Stimulated activated CD4-positive, alpha-beta T cell treated with anti-CD3 and anti-CD28 coated beads, TNF-alpha, amount 100 ng/mL, for 24 hours (primary cell): ENCODE data around the gene GNG13.
"Not testable (repeated sequence)": the region's sequence is repeated elsewhere in the genome, so short reads cannot be mapped to it uniquely, and the experiment has no call there.

Source experiments
- DNase-seq, 3 experiments: peaks; one replicate each; pipeline ENCODE4 v3.0.0-alpha.2; 2020; ENCODE audit warnings: low read depth in 3 of 3

The GNG13 gene

DNA sequence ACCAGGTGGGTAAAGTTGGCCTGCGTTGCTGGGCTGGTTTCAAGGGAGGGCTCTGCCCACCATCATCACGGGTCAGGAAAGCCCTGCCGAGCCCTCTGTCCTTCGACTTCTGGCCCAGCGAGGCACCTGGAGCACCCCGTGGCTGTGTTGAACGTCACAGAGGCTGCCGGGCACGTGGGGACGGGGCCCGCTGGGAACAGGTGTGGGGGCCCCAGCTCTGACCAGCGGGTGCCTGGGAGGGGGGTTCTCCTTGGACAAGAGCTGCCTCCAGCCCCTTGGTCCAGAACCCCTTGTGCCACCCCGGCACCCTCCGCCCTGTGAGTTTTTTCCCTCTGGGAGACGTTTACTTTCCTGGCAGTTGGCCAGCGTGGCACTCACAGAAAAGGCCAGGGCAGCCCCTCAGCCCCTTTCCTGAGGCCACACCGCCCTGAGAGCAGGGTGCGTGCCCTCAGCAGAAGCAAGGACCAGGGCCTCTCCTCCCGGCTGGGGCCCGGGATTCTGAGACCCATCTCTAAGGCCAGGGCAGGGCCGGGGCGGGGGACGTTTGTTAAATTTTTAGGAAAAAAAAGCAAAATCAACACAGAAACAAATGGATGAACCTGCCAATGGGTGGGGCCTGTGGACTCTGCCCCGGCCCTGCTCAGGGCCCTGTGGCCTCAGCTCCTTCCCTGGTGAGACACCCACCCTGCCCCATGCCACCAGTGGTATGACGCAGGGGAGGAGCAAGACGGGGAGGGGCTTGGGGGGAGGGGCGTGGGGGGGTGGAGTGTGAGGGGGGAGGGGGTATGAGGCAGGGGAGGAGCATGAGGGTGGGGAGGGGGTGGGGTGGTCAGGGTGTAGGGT lies 31.3 kb upstream of the GNG13 start:
- DNase-seq: no peak

GRCh38 chr16:830871-831570 lies 30.5 kb upstream of the GNG13 start:
- no peak for DNase-seq

DNA sequence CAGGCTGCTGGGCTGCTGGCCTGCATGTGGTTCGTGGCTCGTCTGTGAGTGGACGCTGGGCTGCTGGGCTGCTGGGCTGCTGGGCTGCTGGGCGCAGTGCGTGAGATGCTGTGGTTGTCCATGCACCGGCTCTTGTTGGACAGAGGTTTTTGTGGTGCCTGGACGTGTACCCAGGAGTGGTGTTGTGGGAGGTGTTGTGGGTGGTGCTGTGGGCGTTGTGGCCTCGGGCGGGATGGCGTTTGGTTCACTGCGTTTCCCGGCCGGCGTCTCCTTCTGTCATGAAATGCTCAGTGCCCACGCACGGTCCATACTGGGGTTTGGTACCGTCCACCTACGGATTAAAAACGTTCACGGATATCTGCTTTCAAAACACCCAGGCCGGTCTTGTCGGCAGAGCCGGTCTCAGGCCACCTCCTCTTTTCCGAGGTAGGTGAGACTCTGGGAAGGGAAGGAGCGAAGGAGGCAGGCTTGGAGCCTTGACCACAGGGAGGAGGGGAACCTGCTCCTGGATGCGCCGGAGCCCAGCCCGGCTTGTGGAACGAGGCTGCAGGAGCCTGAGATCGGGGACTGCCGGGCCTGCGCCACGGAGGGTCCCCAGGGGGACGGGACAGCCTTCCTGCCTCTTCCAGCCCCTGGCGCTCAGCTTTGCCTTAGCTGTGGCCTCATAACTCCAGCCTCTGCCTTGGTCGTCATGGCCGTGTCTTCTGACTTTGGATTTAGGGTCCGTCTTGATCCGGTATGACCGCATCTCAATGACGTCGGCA lies 29.8 kb upstream of the GNG13 start:
- DNase-seq: no peak

GRCh38 chr16:828891-829290 lies 28.4 kb upstream of the GNG13 start:
- no peak for DNase-seq

DNA sequence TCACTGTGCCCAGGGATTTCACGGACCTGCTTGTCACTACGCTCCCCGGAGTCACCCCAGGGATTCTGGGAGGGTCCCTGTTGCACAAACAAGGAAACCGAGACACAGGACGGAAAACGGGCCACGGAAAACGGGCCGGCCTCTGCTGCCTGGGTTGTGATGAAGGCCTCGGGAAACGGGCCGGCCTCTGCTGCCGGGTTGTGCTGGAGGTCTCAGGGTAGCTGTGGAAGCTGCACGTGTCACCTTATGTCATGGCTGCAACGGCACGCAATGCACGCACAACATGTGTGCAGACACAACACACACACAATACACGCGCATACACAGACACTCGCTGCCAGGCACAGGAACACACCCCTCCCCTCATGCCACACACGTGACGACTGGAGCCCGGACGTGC lies 27.0 kb upstream of the GNG13 start:
- DNase-seq: no peak

- no peak for DNase-seq
Measured at GRCh38 chr16:825341-826061, 25.0 kb upstream of the GNG13 start.

DNA sequence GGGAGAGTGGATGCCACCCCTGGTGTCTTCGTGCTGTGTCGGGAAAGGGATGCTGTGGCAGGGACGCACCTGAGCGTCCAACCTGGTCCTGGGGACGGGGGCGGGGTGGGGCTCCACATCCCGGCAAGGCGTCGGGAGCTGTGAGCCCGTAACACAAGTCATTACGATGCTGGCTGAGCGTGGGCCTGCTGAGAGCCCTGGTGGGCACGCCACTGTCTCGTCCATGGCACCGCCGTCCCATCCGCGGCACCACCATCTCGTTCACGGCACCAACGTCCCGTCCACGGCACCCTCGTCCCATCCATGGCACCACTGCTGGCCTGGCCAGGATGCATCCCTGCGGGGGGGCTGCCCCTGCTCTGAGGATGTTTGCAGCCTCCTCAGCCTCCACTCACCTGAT lies 24.1 kb upstream of the GNG13 start:
- DNase-seq: no peak

- DNase-seq: no peak
Measured at GRCh38 chr16:824194-824593, 23.7 kb upstream of the GNG13 start.

GRCh38 chr16:822909-823297 lies 22.4 kb upstream of the GNG13 start:
- no peak for DNase-seq

DNA sequence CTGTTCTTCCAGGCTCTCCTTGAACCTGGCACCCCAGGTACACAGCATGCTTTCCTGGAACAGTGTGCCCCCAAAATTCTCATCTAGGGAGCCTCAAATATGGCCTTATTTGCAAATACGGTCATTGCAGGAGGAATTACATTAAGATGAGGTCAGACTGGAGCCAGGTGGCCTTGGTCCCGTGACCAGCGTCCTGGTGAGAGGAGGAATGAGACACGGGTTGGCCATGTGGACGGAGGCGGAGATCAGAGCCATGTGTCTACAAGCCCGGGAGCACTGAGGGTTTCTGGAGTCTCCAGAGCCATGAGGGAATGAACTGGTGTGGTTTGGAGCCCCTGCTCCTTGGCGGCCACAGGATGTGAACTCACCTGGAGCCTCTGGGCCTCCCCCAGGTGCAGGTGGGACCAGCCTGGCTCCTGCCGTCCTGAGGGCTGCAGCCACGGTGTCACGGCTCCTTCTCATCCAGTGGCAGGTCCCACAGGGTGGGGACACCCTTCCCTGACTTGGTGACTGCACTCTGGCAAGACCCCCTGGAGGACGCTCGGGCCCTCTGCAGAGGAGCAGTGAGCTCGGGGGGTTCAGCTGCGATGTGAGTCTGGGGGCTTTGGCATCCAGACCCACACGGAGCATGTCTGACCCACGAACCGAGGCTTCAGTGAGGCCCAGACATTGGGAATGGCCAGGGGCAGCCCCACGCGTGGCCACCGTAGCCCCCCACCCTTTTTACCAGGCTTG lies 21.8 kb upstream of the GNG13 start:
- no peak for DNase-seq

DNA sequence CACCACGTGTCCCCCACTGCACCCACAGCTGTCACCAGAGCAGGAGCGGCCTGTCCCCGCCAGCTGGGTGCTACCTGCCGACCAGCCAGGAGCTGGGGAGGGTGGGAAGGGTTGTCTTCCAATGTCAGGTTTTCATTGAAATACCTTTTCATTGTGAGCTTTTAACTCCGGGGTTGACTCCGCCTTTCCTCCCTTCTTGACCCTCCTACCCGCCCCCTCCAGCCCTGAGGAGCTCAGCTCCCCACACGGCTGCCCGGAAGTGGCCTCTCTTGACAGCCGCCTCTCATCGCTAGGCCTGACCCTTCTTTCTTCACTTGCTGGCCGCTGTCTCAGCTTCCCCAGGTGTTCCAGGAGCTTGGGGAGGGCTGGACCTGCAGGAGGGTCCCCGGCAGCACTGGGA lies 21.2 kb upstream of the GNG13 start:
- DNase-seq: no peak

DNA sequence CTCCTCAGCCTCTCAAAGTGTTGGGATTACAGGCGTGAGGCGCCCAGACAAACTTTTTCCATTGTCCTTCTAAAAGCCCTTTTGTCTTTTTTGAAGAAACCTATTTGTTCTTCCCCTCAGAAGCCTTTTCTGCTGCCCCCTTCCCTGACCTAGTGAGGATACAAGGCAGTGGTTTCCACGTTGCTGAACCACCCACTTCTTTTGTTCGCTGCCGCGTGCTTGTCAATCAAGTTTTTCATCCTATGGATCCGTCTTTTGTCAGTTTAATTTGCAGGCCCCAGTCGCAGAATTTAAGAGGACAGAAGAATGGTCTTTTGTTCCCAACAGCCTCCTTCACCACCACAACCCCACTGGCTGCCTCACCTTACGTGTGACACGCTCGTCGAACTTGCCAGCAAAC lies 20.2 kb upstream of the GNG13 start:
- DNase-seq: no peak

GRCh38 chr16:820044-820408 lies 19.5 kb upstream of the GNG13 start:
- DNase-seq: not testable (repeated sequence)

DNA sequence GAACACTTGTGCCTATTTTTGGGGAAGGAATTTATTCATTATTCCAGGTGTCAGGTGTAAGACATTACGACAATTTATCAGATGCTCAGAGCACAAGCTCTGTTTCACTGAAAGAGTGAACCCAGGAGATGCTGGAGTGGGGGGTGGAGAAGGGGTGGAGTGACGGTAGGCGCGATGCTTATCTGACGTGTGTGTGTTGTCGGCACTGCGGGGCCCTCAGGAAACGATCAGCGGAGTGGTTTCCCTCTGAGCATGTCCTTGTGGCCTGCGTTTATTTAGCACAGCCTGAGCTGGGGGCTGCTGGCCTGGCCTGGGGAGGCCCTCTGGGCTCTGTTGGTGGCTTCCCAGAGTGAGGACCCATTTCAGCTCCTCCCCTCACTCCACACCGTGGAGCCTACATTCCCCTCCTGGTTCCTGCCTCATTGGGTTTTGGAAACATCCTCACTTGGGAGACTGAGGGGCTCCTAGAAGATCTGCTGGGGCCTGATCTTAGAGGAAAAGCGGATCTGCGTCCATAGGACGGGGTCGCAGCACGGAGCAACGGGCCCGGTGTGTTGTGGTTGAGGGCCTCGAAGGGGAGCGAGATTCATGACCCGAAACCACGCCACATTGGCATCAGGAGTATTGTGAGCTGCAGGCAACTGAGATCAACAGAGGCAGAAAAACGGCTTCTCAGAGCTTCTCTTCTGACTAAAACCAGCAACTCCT lies 19.0 kb upstream of the GNG13 start:
- no peak for DNase-seq

DNA sequence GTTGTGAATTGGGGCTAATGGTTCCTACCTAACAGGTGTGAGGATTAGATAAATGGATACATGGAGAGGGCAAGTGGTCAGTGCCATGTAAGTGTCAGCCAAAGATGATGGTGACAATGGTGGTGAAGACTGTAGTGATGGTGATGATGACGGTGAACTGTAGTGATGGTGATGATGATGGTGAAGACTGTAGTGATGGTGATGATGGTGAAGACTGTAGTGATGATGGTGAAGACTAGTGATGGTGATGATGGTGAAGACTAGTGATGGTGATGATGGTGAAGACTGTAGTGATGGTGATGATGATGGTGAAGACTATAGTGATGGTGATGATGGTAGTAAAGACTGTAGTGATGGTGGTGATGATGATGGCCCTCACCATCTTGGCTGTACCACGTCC lies 18.1 kb upstream of the GNG13 start:
- DNase-seq: no peak

- no peak for DNase-seq
Measured at GRCh38 chr16:818132-818531, 17.6 kb upstream of the GNG13 start.

- no peak for DNase-seq
Measured at GRCh38 chr16:817001-817906, 16.7 kb upstream of the GNG13 start.

DNA sequence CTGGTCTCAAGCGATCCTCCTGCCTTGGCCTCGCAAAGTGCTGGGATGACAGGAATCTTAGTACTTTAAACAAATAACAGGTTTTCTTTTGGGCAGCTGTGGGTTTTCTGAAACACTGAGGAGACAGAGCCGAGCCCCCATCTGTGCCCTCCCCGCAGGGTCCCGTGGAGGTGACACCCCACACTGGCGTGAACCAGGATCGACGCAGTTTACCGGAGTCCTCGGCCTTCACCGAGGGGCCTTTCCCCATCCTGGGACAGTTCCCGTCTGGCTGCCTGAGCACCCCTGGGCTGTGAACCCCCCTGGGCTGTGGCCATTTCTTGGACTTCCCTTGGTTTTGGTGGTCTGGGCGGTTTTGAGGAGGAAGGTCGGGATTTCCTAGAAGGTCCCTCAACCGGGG lies 15.3 kb upstream of the GNG13 start:
- no peak for DNase-seq

DNA sequence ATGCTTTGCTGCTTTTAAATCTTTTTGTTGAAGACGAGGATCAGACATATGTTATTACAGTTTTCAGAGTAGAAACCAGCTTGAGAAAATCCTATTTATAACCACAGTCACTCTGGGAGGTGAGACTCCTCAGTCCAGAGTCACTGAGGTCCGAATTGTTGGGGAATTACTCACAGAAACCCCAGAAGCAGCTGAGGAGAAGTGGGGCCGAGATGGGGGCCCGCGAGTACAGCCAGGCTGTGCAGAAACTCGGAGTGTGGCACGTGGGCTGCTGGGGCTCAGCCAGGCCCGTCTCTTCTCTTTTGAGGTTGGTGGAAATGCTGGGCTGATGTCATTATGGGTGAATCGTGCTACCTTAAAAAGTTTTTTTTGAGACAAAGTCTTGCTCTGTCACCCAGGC lies 14.4 kb upstream of the GNG13 start:
- no peak for DNase-seq
